Stimulated activated CD8-positive, alpha-beta memory T cell treated with anti-CD3 and anti-CD28 coated beads, Interleukin-7, amount 100 ng/mL, for 1 hour (primary cell): ENCODE data around the gene CAB39.

Experiments
- DNase-seq, 2 donors: peaks; one replicate each; pipeline ENCODE4 v3.0.0-alpha.2; 2020; ENCODE audit warnings: low read depth in 2 of 2

Gene CAB39

GRCh38 chr2:230757476-230757875 lies 44.8 kb downstream of the CAB39 start:
- DNase-seq = no peak

DNA sequence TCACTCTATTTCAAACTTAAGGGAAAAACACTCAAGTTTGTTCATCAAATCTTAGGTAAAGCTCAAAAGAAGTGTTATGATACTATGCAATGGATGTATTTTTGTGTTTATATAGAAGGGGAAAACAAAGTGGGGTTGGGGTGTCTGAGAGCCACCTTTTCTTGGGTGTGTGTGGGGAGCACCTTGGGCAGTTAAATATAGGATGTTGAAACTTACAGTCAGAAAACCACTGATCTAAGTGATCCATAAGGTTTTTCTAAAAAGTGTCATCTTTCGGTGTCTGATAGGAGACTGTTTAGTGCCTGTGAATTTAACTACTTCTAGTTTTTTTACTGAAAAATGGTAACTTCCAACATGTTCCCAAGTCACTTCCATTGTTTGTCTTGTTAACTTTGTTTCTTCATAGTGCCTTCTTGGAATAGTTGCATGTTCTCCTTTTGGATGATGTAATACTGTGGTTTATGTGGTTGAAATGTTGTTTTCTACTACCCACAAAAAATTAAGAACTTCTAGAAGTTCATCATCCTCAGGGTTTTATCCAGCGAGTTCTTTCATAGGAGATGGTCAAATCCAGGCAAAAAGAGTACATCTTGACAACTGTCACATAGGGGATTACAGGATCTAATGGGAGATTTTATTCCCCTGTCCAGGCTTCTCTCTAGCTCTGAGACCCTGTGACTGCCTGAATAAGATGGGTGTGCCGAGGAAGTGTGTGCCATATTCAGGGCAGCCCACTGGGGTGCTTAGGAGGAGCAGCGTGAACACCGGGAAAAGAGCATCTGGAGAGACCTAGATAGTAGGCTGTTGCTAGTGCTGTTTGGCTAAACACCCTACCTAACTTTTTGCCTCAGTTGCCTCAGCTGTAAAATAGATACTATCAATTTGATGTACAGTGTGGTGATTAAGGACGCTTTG lies 46.2 kb downstream of the CAB39 start:
- DNase-seq = no peak

DNA sequence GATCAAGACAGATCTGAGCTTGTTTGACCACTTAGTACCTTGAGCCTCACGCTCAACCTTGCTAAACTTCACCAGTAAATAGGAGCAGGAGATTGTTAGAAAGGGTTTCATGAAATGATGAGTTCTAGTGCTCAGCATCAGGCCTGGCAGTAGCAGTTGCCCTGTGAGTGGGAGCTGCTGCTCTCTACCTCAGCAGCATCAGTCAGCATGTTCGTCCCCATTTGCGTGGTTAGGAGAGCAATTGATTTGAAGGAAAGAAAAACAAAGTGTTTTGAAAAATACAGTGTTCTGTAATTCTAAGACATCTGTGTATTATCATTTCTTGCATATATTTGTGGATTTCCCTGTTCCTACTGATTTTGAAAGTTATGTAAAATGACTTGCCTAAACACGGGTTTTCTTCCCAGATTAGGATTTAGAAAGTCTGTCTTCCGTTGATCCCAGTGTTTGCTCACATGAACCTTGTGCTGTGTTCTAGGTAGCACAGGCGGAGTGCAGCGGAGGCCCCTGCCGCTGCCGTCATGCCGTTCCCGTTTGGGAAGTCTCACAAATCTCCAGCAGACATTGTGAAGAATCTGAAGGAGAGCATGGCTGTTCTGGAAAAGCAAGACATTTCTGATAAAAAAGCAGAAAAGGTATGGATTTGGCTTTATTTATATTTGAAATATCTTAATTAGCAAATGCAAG lies 47.0 kb downstream of the CAB39 start:
- no peak for DNase-seq

GRCh38 chr2:230761704-230762103 lies 49.1 kb downstream of the CAB39 start:
- no peak for DNase-seq

- peak in 1 of 2 donors; percentile 8 for DNase-seq
Measured at GRCh38 chr2:230762317-230762896, 49.8 kb downstream of the CAB39 start.

GRCh38 chr2:230764346-230764745 lies 51.7 kb downstream of the CAB39 start:
- no peak for DNase-seq

DNA sequence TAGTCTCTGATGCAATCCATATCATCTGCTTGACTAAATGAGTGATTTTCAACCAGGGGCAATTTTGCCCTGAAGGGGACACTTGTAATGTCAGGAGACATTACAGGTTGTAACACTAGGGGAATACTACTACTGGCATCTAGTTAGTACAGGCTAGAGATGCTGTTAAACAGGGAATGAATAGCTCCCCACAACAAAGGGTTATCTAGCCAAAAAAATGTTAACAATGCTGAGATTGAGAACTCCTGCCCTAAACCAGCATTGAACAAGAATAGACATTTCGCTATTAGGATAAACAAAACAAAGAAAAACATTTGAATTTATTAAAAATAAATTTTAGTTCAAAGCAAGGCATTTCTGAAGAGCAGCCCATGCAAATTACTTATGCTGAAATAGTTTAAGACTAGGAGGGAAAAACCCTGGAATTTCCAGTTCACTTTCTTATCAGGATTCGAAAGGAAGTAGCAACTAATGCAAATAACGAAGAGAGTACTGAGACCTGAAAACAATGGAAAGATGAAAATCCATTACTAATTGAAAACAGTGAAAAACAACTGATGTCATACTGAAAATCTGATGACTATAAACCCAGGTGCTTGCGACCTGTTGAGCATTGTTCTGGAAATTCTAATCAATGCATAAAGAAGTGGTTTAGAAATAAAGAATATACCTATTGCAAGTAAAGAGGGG lies 53.1 kb downstream of the CAB39 start:
- no peak for DNase-seq

DNA sequence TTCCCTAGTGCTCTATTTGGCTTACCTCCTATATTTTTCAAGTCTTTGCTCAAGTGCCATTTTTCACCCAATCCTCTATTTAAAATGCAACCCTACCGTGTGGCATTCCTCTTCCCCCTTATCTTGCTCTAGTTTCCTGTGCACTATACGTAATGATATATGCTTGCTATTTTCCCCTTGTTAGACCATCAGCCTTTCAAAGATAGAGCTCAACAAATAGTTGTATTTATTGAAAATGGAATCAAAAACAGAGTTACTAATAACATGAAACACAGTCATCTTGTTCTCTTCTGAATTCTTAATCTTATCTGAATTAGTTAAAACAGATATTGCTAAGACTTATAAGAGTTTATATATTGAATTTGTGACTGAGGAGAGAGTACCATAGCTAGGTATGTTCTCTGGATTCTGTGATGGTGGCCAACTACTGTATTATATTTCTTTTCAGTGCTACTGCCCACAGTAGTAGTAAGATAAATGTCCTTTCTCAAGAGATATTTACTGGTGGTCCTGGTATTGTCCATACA lies 55.3 kb downstream of the CAB39 start:
- DNase-seq = no peak

DNA sequence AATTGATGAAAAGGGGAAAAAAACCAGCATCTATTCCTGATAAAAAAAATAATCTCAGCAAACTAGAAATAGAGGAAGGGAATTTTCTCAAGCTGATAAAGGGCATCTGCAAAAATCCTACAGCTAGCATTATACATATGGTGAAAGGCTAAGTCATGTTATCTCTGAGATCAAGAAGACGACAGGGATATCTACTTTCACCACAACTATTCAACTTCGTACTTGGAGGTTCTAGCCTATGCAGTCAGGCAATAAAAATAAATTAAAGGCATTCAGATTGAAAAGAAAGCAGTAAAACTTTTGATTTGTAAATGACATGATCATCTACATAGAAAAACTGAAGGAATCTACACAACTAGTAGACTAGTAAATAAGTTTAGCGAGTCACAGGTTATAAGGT lies 58.2 kb downstream of the CAB39 start:
- DNase-seq = no peak

DNA sequence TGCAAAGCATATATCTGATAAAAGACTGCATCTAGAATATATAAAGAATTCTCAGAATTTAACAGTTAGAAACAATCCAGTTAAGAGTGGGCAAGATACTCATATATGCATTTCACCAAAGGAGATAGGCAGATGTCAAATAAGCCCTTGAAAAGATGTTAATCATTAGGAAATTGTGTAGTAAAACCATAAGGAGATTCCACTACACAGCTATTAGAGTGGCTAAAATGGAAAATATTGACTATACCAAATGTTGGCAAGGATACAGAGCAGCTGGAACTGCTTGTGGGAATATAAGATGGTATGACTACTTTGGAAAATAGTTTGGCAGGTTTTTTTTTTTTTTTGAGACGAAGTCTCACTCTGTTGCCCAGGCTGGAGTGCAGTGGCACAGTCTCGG lies 59.5 kb downstream of the CAB39 start:
- DNase-seq = no peak

DNA sequence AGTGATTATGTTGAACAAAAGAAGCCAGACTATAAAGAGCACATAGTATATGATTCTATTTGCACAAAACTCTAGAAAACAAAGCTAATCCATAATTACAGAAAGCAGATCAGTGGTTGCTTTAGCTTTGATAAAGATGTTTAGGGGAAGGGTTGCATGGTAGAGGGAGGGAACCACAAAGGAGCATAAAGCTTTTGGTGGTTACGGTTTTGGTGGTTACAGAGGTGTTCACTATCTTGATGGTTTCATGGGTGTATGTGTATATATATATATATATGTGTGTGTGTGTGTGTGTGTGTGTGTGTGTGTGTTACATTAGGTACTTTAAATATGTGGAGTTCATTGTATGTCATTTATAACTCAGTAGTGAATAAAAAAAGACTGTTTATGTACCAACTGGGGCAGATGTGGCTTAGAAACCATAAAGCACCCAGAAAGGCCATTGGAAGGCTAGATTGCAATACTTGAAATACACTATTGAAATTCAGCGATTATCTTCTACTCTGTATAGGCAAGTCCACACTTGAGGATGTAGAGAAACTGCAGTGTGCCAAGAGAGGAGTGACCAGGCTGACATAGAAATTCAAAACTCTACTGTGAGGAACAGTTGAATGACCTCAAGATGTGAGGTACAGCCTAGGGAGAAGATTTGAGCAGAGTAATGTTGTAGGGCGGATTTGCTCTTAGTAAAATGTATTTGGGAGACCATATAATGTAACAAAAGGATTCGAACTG lies 60.6 kb downstream of the CAB39 start:
- DNase-seq = no peak

DNA sequence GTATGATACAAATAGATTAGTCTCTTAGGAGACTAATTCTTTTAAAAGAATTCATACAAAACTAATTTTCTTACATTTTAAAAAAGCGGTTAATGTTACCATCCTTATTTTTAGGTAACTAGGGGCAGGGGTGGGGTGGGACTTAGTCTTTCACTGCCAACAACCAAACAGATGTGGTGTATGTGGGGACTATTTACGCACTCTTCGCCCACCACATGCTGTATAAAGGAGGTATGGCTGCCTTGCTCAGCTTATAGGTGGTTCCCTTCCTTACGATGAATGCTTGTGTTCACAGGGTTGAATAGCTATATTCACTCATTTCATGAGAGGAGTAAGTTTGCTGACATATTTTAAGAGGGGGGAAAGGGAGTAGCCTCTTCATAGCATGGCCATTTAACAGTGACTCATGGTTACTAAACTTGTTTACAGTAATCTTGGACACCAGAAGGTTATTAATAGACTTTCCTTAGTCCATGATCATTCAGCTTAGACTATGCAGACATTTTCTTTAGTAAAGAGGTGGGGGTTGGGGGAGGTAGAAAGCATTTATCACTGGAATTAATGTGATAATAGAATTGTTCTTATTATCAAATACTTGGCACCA lies 61.8 kb downstream of the CAB39 start:
- DNase-seq = no peak

- no peak for DNase-seq
Measured at GRCh38 chr2:230775737-230776136, 63.1 kb downstream of the CAB39 start.

DNA sequence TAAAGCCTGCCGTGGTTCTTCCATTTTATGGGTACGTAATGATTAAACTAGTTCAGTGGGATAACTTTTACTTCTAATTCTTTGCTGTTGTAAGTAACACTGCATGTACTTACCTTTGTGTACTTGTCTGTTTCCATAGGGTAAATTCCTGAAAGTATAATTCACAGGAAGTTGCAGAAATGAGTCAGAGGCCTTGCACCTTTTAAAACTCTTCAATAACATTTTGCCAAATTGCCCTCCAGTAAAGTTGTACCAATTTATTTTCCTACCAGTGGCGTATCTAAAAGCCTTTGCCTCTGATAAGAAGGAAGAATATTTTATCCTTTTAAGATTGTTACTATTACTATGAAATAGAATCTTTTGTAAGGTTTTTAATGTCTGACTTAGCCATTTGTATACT lies 65.1 kb downstream of the CAB39 start:
- no peak for DNase-seq

DNA sequence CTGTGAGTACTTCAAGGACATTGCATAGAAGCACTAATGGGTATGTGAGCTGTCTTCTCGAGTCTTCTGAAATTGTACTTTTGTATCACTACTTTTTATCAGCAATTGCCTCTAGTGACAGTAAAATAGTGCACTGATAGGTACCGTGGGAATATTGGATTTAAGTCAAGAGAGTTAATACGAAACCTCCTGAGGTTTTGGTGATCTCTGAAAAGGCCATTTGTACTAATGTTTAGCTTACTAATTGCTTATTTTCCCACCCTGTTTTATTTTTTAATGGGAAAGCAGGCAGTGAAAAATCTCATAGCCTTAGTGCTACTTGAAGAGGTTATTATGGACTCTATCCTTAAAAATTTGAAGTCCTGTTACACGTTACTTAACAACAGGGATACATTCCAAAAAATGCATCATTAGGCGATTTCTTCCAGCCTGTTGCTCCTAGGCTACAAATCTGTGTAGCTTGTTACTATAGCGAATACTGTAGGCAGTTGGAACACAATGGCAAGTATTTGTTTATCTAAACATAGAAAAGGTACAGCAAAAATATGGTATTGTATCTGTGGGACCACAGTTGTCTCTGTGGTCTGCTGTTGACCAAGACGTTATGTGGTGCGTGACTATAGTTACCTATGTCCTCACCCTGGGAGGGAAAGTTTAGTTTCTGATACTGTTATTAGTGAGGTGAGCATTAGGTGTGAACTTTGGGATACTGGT lies 65.9 kb downstream of the CAB39 start:
- DNase-seq = no peak

GRCh38 chr2:230779126-230779525 lies 66.5 kb downstream of the CAB39 start:
- DNase-seq = no peak

DNA sequence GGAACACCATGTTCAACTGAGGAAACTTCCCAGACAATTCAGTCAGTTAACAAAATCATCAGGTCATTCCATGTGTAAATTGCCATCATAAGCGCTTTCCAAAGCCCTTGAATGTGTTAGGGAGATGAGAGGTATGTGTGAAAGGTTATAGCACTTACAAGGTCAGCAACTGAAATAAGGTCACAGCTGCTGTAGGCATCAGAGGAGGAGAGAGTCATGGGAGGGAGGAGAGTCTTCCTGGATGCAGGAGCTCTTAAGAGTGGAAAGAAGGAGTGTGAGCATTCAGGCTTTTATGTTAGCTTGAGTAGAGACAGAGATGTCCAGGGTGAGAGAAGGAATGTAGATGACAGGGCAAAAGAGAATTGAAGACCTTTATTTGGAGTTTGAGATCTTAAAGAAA lies 67.0 kb downstream of the CAB39 start:
- DNase-seq = no peak

- DNase-seq = no peak
Measured at GRCh38 chr2:230781130-230781797, 68.6 kb downstream of the CAB39 start.

DNA sequence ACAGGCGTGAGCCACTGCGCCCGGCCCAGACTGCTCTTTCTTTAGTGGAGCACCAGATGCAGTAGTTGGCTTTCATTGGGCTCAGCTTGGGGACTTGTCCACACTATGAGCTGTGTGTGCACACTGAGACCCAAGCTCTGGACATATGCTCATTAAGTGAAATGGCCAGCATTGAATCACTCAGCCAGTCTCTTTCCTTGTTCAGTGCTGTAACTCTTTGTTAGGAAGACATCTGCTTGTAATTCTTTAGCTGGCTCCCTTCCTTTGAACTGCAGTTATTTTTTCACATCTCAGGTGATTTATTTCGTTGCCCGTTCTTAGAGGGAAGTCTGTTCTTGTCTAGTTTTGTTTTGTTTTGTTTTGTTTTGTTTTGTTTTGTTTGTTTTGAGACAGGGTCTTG lies 70.5 kb downstream of the CAB39 start:
- DNase-seq = no peak

DNA sequence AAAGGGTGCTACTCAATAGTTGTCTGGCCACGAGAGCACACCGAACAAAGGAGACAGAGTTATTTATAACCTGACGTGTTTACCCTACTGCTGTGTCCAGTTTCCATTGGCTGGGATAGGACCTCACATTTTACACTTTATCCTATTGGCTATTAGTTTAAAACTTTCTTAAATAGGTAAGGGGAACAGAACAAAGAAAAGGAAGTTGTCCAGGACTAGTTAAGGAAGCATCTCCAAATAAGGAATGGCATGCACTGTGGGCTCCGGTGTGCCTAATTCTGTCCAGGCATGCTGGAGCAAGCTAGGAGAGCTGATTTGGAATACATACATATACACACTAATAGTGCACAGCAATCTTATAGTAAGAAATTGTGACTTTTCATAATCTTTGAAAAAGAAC lies 72.2 kb downstream of the CAB39 start:
- no peak for DNase-seq
